Lower leg skin (tissue), 3 donors: ENCODE measurements around the gene ADGRA3.

Source experiments
- POLR2A ChIP-seq, 2 donors: fragments of 450-650 bp; IDR thresholded peaks; one replicate each; pipeline ENCODE4 v1.6.1; 2016 to 2017; ENCODE audit warnings: antibody characterized with exemption in 2 of 2, mild to moderate bottlenecking in 1 of 2, moderate library complexity in 1 of 2
- TF ChIP-seq, protein P1 (sequence below), 3 donors: fragments of 450-650 bp; IDR thresholded peaks; one replicate each; pipeline ENCODE4 v1.5.1; 2016; ENCODE audit warnings: antibody characterized with exemption in 3 of 3, mild to moderate bottlenecking in 3 of 3, moderate library complexity in 2 of 3

DNA sequence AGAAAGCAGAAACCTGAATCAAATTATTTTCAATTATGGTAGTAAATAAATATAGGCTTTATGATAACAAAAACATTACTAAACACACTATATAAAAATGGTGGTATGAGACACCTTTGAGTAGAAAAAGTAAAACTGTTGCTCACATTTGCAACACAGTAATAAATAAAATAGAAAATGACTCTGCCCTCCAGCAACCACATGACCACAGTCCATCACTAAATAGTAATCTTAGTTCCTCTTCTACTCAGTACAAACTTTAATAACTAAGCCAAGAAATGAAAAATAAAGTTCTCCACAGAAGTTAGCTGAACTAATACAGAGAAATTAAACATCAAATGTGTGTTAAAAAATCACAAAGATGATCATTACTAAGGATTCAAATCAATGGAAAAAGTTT, 108.5 kb downstream of the ADGRA3 start:
- TF ChIP-seq POLR2A (IDR thresholded peaks at IDR 0.05): no peak
- TF ChIP-seq, protein P1, sequence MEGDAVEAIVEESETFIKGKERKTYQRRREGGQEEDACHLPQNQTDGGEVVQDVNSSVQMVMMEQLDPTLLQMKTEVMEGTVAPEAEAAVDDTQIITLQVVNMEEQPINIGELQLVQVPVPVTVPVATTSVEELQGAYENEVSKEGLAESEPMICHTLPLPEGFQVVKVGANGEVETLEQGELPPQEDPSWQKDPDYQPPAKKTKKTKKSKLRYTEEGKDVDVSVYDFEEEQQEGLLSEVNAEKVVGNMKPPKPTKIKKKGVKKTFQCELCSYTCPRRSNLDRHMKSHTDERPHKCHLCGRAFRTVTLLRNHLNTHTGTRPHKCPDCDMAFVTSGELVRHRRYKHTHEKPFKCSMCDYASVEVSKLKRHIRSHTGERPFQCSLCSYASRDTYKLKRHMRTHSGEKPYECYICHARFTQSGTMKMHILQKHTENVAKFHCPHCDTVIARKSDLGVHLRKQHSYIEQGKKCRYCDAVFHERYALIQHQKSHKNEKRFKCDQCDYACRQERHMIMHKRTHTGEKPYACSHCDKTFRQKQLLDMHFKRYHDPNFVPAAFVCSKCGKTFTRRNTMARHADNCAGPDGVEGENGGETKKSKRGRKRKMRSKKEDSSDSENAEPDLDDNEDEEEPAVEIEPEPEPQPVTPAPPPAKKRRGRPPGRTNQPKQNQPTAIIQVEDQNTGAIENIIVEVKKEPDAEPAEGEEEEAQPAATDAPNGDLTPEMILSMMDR (IDR thresholded peaks at IDR 0.05): no peak
